ENCODE data around the gene S100A10.

Gene S100A10

DNA sequence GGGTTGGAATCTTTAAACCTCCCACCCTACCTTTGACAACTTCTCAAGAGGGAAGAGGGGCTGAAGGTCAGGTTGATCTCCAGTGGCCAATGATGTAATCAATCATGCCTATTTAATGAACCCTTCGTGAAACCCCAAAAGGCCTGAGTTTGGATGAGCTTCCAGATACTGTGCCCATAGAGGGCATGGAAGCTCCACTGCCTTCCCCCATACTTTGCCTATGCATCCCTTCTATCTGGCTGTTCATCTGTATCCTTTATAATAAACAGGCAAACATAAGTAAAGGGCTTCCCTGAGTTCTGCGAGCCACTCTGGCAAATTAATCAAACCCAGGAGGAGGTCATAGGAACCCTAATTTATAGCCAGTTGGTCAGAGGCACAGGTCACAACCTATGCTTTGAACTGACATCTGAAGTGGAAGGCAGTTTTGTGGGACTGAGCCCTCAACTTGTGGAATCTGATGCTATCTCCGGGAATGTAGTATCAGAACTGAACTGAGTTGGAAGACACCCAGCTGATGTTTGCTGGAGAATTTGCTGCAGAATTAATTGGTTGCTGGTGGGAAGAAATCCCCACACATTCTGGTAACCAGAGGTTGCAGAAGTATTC lies 24.8 kb downstream of the S100A10 start:
- DNase-seq, result no peak
- no peaks in the 10 kb centered on the region for H3K9me3 ChIP-seq
- TF ChIP-seq, protein P1, sequence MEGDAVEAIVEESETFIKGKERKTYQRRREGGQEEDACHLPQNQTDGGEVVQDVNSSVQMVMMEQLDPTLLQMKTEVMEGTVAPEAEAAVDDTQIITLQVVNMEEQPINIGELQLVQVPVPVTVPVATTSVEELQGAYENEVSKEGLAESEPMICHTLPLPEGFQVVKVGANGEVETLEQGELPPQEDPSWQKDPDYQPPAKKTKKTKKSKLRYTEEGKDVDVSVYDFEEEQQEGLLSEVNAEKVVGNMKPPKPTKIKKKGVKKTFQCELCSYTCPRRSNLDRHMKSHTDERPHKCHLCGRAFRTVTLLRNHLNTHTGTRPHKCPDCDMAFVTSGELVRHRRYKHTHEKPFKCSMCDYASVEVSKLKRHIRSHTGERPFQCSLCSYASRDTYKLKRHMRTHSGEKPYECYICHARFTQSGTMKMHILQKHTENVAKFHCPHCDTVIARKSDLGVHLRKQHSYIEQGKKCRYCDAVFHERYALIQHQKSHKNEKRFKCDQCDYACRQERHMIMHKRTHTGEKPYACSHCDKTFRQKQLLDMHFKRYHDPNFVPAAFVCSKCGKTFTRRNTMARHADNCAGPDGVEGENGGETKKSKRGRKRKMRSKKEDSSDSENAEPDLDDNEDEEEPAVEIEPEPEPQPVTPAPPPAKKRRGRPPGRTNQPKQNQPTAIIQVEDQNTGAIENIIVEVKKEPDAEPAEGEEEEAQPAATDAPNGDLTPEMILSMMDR (IDR thresholded peaks at IDR 0.05; ENCODE audit: low read depth, low read length), result no peak
- H3K27me3 ChIP-seq, result peaks cover 61% of the 10 kb centered on the region
- H3K36me3 ChIP-seq, result no peaks in the 10 kb centered on the region
- H3K4me1 ChIP-seq, result no peaks in the 10 kb centered on the region
- no peak overlapping the region for H3K4me3 ChIP-seq (ENCODE audit: low read depth, low read length)

DNA sequence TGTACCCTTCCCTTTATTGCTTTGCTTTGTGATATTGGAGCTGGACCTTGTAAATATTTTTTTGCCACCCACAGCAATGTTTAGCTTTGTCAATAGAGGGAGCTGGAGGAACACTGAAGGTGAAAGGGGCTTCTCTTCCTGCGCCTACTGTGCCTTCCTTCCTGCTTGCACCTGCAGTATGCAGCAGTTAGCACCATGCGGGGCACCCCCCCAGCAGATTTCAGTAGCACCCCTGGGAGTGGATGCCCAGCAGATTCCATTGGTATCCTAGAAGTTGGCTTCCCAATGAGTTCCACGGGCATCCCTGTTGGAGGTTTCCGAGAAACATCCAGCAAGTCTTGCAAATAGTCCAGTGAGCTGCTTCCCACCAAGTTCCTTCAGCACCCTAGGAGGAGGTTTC lies 25.6 kb downstream of the S100A10 start:
- no peak overlapping the region for H3K4me3 ChIP-seq (ENCODE audit: low read depth, low read length)
- H3K27me3 ChIP-seq, result peaks cover 59% of the 10 kb centered on the region
- no peaks in the 10 kb centered on the region for H3K36me3 ChIP-seq
- no peaks in the 10 kb centered on the region for H3K9me3 ChIP-seq
- peak; percentile 25 for DNase-seq
- TF ChIP-seq, protein P1 (IDR thresholded peaks at IDR 0.05; ENCODE audit: low read depth, low read length), result peak; percentile 71
- no peaks in the 10 kb centered on the region for H3K4me1 ChIP-seq

DNA sequence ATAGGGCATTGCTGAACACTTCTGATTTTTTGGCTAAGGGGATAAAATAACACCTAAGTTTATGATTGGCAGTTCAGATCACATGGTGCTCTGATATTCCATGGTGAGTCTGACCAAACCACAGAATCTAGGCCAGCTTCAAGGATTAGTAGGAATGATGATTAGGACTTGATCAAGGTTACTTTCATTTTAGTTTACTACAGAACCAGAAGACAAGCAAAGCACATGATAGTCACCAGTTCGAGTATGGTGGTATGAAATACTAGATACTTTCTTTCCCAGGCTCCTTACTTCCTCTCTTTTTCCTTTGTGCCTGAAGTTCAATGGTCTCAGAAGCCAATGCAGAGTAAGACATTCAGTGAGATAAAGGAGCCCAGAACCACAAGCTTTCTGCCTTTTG lies 26.6 kb downstream of the S100A10 start:
- TF ChIP-seq, protein P1 (IDR thresholded peaks at IDR 0.05; ENCODE audit: low read depth, low read length), result no peak
- Histone ChIP-seq H3K4me3 (ENCODE audit: low read depth, low read length) (no peak overlapping the region), H3K36me3 (no peaks in the 10 kb centered on the region), H3K4me1 (no peaks in the 10 kb centered on the region), H3K27me3 (peaks cover 57% of the 10 kb centered on the region), H3K9me3 (no peaks in the 10 kb centered on the region)
- DNase-seq, result no peak

DNA sequence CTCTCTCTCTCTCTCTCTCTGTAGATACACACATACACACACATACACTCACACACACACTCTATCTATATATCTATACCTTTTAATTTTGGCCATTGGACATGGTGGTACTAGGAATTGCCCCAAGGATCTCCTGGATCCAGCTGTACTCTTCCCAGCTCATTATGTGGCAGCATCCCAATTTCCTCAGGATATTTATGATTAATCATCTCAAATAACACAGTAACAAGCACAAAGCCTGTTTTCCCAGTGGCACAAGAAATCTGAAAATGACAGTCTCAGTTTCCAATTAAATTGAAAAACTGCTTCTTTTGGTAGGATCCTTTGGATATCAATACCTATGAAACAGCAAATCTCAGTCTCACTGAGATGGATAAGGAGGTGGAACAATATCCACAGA lies 27.6 kb downstream of the S100A10 start:
- H3K4me3 ChIP-seq (ENCODE audit: low read depth, low read length), result no peak overlapping the region
- H3K9me3 ChIP-seq, result no peaks in the 10 kb centered on the region
- no peak for DNase-seq
- TF ChIP-seq, protein P1 (IDR thresholded peaks at IDR 0.05; ENCODE audit: low read depth, low read length), result no peak
- H3K4me1 ChIP-seq, result no peaks in the 10 kb centered on the region
- peaks cover 55% of the 10 kb centered on the region for H3K27me3 ChIP-seq
- no peaks in the 10 kb centered on the region for H3K36me3 ChIP-seq

DNA sequence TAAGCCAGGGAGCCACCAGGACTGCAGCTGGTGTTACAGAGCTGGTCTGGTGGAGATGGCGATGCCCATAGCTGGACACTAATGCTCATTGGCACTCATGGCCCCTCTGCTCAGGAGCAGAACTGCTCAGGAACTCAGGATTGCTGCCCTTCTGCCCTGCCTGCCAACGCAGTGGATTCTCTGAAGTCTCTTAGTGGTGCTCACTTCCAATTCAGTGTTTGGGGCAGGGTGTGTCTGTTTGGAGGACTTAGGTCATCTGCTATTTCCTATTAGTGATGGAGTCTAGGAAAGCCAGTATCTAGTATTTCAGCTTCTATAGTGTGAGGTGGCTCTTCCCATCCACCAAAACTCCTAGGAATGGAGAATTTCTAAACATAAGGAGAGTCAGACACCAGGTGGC lies 29.1 kb downstream of the S100A10 start:
- no peaks in the 10 kb centered on the region for H3K36me3 ChIP-seq
- TF ChIP-seq, protein P1 (IDR thresholded peaks at IDR 0.05; ENCODE audit: low read depth, low read length), result no peak
- DNase-seq, result no peak
- no peaks in the 10 kb centered on the region for H3K9me3 ChIP-seq
- no peaks in the 10 kb centered on the region for H3K4me1 ChIP-seq
- H3K4me3 ChIP-seq (ENCODE audit: low read depth, low read length), result no peak overlapping the region
- H3K27me3 ChIP-seq, result peaks cover 57% of the 10 kb centered on the region

DNA sequence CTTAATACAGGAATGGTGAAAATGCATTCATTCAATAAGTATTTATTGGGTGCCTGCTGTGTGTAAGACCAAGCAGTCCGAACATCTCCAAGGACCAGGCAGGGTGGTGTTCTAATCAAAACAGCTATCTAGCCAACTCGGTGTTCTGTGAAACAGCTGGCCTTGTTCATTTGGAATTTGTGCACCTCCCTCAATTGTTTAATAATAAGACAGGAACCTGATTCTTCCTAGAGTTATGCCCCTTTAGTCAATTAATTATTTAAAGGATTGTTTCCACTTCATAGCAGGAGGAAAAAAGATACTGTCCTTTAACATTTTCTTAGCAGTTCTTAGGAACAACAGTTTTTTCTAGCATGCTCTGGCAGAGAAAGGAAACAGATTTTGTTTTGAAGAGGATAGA lies 30.4 kb downstream of the S100A10 start:
- TF ChIP-seq, protein P1 (IDR thresholded peaks at IDR 0.05; ENCODE audit: low read depth, low read length), result no peak
- Histone ChIP-seq H3K36me3 (no peaks in the 10 kb centered on the region), H3K4me1 (no peaks in the 10 kb centered on the region), H3K9me3 (no peaks in the 10 kb centered on the region), H3K4me3 (ENCODE audit: low read depth, low read length) (no peak overlapping the region), H3K27me3 (peaks cover 58% of the 10 kb centered on the region)
- no peak for DNase-seq

Data from BE2C (cell line).